B cell (primary cell): ENCODE data around the gene MARS1. TPM values are rescaled to one million over a fixed set of nuclear protein-coding genes. Genes with fewer than 3 reads are reported as not detected.

ENCODE experiments used
- ATAC-seq: fragments of 200-7000 bp; cut with Tn5 transposase; one replicate; pipeline ENCODE4 v1.10.0; 2021; ENCODE audit warnings: low read depth, mild to moderate bottlenecking, moderate number of reproducible peaks, moderate library complexity
- CTCF ChIA-PET: fragments of 350-600 bp; sonication (Branson Sonifier 250); formaldehyde crosslinking; loops from one replicate; lab custom pipeline; 2021; ENCODE audit warnings: antibody characterized with exemption, inconsistent platforms; lab: Charles Lee
- POLR2A ChIA-PET: fragments of 350-600 bp; sonication (Branson Sonifier 250); formaldehyde crosslinking; loops from one replicate; lab custom pipeline; 2021; ENCODE audit warnings: antibody characterized with exemption; lab: Charles Lee
- DNase-seq: peaks from one replicate; pipeline ENCODE4 v3.0.0; 2013
- H2AFZ ChIP-seq: 2 replicates; pipeline ENCODE4 v1.6.1; 2012; ENCODE audit warnings: mild to moderate bottlenecking, low read depth, low read length; ENCODE audit not compliant: insufficient read depth, poor library complexity, severe bottlenecking
- H3K27ac ChIP-seq, 2 donors: 1 replicate in 1 of 2; 2 replicates in 1 of 2; pipeline ENCODE4 v1.5.1; 2012 to 2013; ENCODE audit warnings: low read length in 2 of 2, mild to moderate bottlenecking in 2 of 2, moderate library complexity in 1 of 2
- H3K27me3 ChIP-seq, 4 experiments: fragments of 200-600 bp in 1 of 4; sonication (generic) in 1 of 4; replicated peaks in 1 of 4; 1 replicate in 2 of 4; 2 replicates in 2 of 4; pipeline versions ENCODE4 v1.6.1 to v1.7.0; 2013 to 2016; ENCODE audit warnings: low read length in 3 of 4, mild to moderate bottlenecking in 2 of 4, mixed read lengths in 1 of 4, moderate library complexity in 1 of 4; ENCODE audit not compliant: insufficient read depth in 4 of 4, control insufficient read depth in 3 of 4; ENCODE audit errors: control extremely low read depth in 1 of 4
- H3K36me3 ChIP-seq, 2 experiments: replicated peaks in 1 of 2; 1 replicate in 1 of 2; 2 replicates in 1 of 2; pipeline versions ENCODE4 v1.6.1 to v1.7.1; 2013; ENCODE audit warnings: low read length in 1 of 2; ENCODE audit not compliant: insufficient read depth in 2 of 2, control insufficient read depth in 1 of 2; ENCODE audit errors: control extremely low read depth in 1 of 2, extremely low read depth in 1 of 2
- H3K4me1 ChIP-seq, 2 donors: fragments of 200-600 bp in 1 of 2; sonication (generic) in 1 of 2; 1 replicate in 1 of 2; 2 replicates in 1 of 2; pipeline versions ENCODE4 v1.5.1 to v1.6.1; 2013 to 2017; ENCODE audit warnings: low read length in 2 of 2; ENCODE audit not compliant: control insufficient read depth in 2 of 2, insufficient read depth in 2 of 2
- H3K4me2 ChIP-seq: replicated peaks from 2 replicates; pipeline ENCODE3; 2012; ENCODE audit warnings: mild to moderate bottlenecking, low read depth, low read length; ENCODE audit not compliant: poor library complexity, severe bottlenecking
- H3K4me3 ChIP-seq, 5 experiments: fragments of 200-600 bp in 1 of 5; sonication (generic) in 1 of 5; 1 replicate in 3 of 5; 2 replicates in 2 of 5; pipeline versions ENCODE4 v1.5.1 to v1.7.0; 2011 to 2016; ENCODE audit warnings: low read length in 4 of 5, mild to moderate bottlenecking in 4 of 5, low read depth in 2 of 5, control low read depth in 1 of 5, moderate library complexity in 1 of 5; ENCODE audit not compliant: insufficient read depth in 1 of 5; ENCODE audit errors: control extremely low read depth in 1 of 5, extremely low read depth in 1 of 5
- H3K79me2 ChIP-seq: fragments of 200-600 bp; sonication (generic); one replicate; pipeline ENCODE4 v1.6.0; 2016; ENCODE audit warnings: low read length; ENCODE audit not compliant: control insufficient read depth, insufficient read depth
- H3K9ac ChIP-seq: fragments of 200-600 bp; sonication (generic); 2 replicates; pipeline ENCODE4 v1.6.1; 2017; ENCODE audit warnings: mild to moderate bottlenecking, low read length, moderate library complexity
- H3K9me3 ChIP-seq, 3 donors: one replicate each; pipeline versions ENCODE4 v1.6.1 to v1.7.1; 2013; ENCODE audit warnings: low read length in 2 of 3; ENCODE audit not compliant: control insufficient read depth in 2 of 3, insufficient read depth in 1 of 3; ENCODE audit errors: control extremely low read depth in 1 of 3
- H4K20me1 ChIP-seq: 2 replicates; pipeline ENCODE4 v1.6.0; 2012; ENCODE audit warnings: mild to moderate bottlenecking, low read length; ENCODE audit not compliant: insufficient read depth, control insufficient read depth, poor library complexity, severe bottlenecking
- H3K27ac Mint-ChIP-seq: one replicate; pipeline ENCODE4 v1.8.0; 2021; ENCODE audit warnings: mixed read lengths
- H3K27me3 Mint-ChIP-seq: one replicate; pipeline ENCODE4 v1.8.0; 2021; ENCODE audit warnings: mixed read lengths
- H3K4me1 Mint-ChIP-seq: one replicate; pipeline ENCODE4 v1.8.0; 2021; ENCODE audit warnings: mixed read lengths
- H3K4me3 Mint-ChIP-seq: one replicate; pipeline ENCODE4 v1.8.0; 2021; ENCODE audit warnings: mixed read lengths
- H3K9me3 Mint-ChIP-seq: one replicate; pipeline ENCODE4 v1.8.0; 2022; ENCODE audit warnings: mixed read lengths; ENCODE audit not compliant: insufficient read depth
- EZH2 ChIP-seq: IDR thresholded peaks from 2 replicates; pipeline ENCODE4 v1.6.1; 2012; ENCODE audit warnings: borderline replicate concordance, low read depth, mild to moderate bottlenecking, moderate library complexity, low read length; ENCODE audit not compliant: insufficient read depth, poor library complexity, severe bottlenecking
- WGBS: methylation state at CpG from one replicate; pipeline ENCODE4 v1.1.5; 2013; ENCODE audit warnings: missing lambda C conversion rate; ENCODE audit not compliant: insufficient coverage; 5-methylcytosine and 5-hydroxymethylcytosine counted together
- intact Hi-C: fragments of 100-400 bp; cut with micrococcal nuclease; formaldehyde crosslinking; loops from one replicate; pipeline ENCODE4 v1.10.0; 2022
- polyA plus RNA-seq: library from polyadenylated mRNA; depleted of rRNA; stranded (reverse); fragments of >200 nt; gene quantifications from 2 replicates; pipeline ENCODE4 v1.2.3, GENCODE V29; 2012
- total RNA-seq, 2 donors: library from RNA; stranded (reverse); fragments of 120-200 nt in 1 of 2; gene quantifications; 1 replicate in 1 of 2; 2 replicates in 1 of 2; pipeline versions ENCODE4 v1.2.3 to v1.2.4, GENCODE V29; 2013 to 2022
- TF ChIP-seq, protein P1 (sequence below): fragments of 200-600 bp; IDR thresholded peaks from one replicate; pipeline ENCODE4 v1.8.0; 2022; ENCODE audit warnings: antibody characterized with exemption, mild to moderate bottlenecking

Gene MARS1
- total and polyA plus RNA-seq, 2 donors (not counting 1 experiment from before 2014, with no cell fraction given): 158 to 193 TPM

DNA sequence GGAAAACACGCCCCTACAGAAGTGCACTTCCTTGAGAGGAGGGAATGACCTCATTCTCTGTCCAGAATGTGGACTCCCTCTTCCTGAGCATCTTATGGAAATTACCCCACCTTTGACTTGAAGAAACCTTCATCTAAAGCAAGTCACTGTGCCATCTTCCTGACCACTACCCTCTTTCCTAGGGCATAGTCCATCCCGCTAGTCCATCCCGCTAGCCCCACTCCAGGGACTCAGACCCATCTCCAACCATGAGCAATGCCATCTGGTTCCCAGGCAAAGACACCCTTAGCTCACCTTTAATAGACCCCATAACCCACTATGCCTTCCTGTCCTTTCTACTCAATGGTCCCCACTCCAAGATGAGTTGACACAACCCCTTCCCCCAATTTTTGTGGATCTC is 37.8 kb upstream of the MARS1 start:
- Mint-ChIP-seq H3K4me3 (no peak overlapping the region), H3K4me1 (peaks cover 2% of the 10 kb centered on the region), H3K27ac (no peak overlapping the region), H3K27me3 (peaks cover 4% of the 10 kb centered on the region), H3K9me3 (no peaks in the 10 kb centered on the region)
- no peak overlapping the region for H3K4me2 ChIP-seq
- ATAC-seq (no peak), DNase-seq (no peak)
- WGBS: 92% methylated on average over 3 of the region's 3 CpGs
- H3K27me3 ChIP-seq: no peaks in the 10 kb centered on the region
- no peaks in the 10 kb centered on the region for H3K79me2 ChIP-seq
- TF ChIP-seq, protein P1, sequence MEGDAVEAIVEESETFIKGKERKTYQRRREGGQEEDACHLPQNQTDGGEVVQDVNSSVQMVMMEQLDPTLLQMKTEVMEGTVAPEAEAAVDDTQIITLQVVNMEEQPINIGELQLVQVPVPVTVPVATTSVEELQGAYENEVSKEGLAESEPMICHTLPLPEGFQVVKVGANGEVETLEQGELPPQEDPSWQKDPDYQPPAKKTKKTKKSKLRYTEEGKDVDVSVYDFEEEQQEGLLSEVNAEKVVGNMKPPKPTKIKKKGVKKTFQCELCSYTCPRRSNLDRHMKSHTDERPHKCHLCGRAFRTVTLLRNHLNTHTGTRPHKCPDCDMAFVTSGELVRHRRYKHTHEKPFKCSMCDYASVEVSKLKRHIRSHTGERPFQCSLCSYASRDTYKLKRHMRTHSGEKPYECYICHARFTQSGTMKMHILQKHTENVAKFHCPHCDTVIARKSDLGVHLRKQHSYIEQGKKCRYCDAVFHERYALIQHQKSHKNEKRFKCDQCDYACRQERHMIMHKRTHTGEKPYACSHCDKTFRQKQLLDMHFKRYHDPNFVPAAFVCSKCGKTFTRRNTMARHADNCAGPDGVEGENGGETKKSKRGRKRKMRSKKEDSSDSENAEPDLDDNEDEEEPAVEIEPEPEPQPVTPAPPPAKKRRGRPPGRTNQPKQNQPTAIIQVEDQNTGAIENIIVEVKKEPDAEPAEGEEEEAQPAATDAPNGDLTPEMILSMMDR: no peak
- TF ChIP-seq EZH2: no peak
- H3K4me1 ChIP-seq: no peaks in the 10 kb centered on the region
- intact Hi-C loops: loop anchor here (10.0 kb wide), 1 partner anchor 305 kb away; the partner anchor contains the start of genes CDK4 and MARCHF9
- no peaks in the 10 kb centered on the region for H3K9me3 ChIP-seq
- H3K9ac ChIP-seq: no peak overlapping the region
- H3K36me3 ChIP-seq: no peaks in the 10 kb centered on the region
- no peaks in the 10 kb centered on the region for H4K20me1 ChIP-seq
- H2AFZ ChIP-seq: no peak overlapping the region
- ChIA-PET POLR2A (no interaction called here), CTCF (interaction anchor here (0.7 to 6.9 kb wide), 3 partner anchors 9 to 186 kb away, joined by 3 to 126 read pairs (median 10); partner anchors contain the start of gene GLI1)
- no peak overlapping the region for H3K4me3 ChIP-seq
- H3K27ac ChIP-seq: no peak overlapping the region

DNA sequence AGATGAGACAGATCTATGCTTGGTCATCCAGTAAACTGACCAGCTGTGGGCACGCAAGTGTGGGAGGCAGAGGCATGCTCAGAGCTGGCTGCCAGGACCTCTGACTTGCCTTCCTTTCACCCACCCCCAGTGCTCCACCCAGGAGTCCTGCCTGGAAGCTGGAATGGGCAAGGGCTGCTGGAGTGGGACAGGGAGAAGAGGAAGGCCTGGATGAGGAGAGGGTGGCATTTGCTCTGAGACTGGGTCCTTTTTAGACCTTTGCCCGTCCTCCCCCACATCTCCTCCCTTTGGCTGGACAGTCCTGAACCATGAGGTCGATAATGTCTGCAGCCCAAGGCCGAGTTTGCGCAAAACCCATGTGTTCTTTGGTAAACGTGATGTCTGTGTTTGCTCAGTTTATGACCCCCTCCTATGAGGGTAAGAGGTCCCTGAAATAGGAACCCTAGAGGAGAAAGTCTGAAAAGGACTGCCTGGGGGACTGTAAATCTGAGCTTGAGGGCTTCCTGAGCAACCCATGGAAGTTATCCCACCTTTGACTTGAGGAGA is 36.6 kb upstream of the MARS1 start:
- H3K79me2 ChIP-seq: no peaks in the 10 kb centered on the region
- intact Hi-C loops: loop anchor here (10.0 kb wide), 1 partner anchor 303 kb away; the partner anchor contains the start of genes CDK4 and MARCHF9
- DNase-seq: no peak
- H2AFZ ChIP-seq: no peak overlapping the region
- ATAC-seq: no peak
- Mint-ChIP-seq H3K27ac (no peak overlapping the region), H3K4me1 (peaks cover 11% of the 10 kb centered on the region), H3K4me3 (no peak overlapping the region), H3K27me3 (peaks cover 4% of the 10 kb centered on the region), H3K9me3 (no peaks in the 10 kb centered on the region)
- no peaks in the 10 kb centered on the region for H3K36me3 ChIP-seq
- ChIA-PET POLR2A (no interaction called here), CTCF (interaction anchor here (0.6 to 6.9 kb wide), 9 partner anchors 8 to 1354 kb away, joined by 4 to 126 read pairs (median 10); partner anchors contain the start of gene GLI1)
- H3K4me2 ChIP-seq: no peak overlapping the region
- no peak overlapping the region for H3K9ac ChIP-seq
- no peak overlapping the region for H3K27ac ChIP-seq
- peaks cover 7 to 9% of the 10 kb centered on the region in 2 donors for H3K4me1 ChIP-seq
- H4K20me1 ChIP-seq: no peaks in the 10 kb centered on the region
- no peaks in the 10 kb centered on the region for H3K9me3 ChIP-seq
- 100% methylated on average over 1 of the region's 6 CpGs for WGBS
- TF ChIP-seq EZH2: no peak
- TF ChIP-seq, protein P1: no peak
- no peaks in the 10 kb centered on the region for H3K27me3 ChIP-seq
- H3K4me3 ChIP-seq: no peak overlapping the region
